ENCODE results near the gene VPS26A.

The VPS26A gene

GRCh38 chr10:69213591-69214311, 89.8 kb downstream of the VPS26A start:
- no peak for TF ChIP-seq CTCF (IDR thresholded peaks at IDR 0.05)

GRCh38 chr10:69214666-69215131, 90.7 kb downstream of the VPS26A start:
- TF ChIP-seq CTCF (IDR thresholded peaks at IDR 0.05) = no peak

- no peak for TF ChIP-seq CTCF (IDR thresholded peaks at IDR 0.05)
These were observed 91.6 kb downstream of the VPS26A start for GRCh38 chr10:69215405-69216171.

- TF ChIP-seq CTCF (IDR thresholded peaks at IDR 0.05) = no peak
These were observed 92.7 kb downstream of the VPS26A start for GRCh38 chr10:69216577-69217118.

- TF ChIP-seq CTCF (IDR thresholded peaks at IDR 0.05) = no peak
These were observed 93.3 kb downstream of the VPS26A start for GRCh38 chr10:69217119-69217754.

- no peak for TF ChIP-seq CTCF (IDR thresholded peaks at IDR 0.05)
These were observed 94.9 kb downstream of the VPS26A start for GRCh38 chr10:69218831-69219230.

GRCh38 chr10:69220041-69220451, 96.1 kb downstream of the VPS26A start, which contains the start of gene HKDC1:
HKDC1 (plus strand) TSS chr10:69220332; CDS start chr10:69220436, 104 bp downstream.
- no peak for TF ChIP-seq CTCF (IDR thresholded peaks at IDR 0.05)

All from LNCAP (cell line).